H1 (cell line): ENCODE results near the gene CHTF18. TPM values are rescaled to one million over a fixed set of nuclear protein-coding genes. Genes with fewer than 3 reads are reported as not detected.
A peak's percentile ranks its signal among the peaks of the same experiment; 100 is the strongest.

Source experiments
- CTCF ChIA-PET: fragments of 300-600 bp; sonication (Branson Sonifier 250); formaldehyde crosslinking; loops from one replicate; lab custom pipeline; 2021; ENCODE audit not compliant: partially characterized antibody; lab: Charles Lee
- POLR2A ChIA-PET: fragments of 300-600 bp; sonication (Branson Sonifier 250); formaldehyde crosslinking; loops from one replicate; lab custom pipeline; 2021; ENCODE audit warnings: inconsistent platforms; ENCODE audit not compliant: partially characterized antibody; lab: Charles Lee
- DNase-seq, 2 experiments: peaks; one replicate each; pipeline versions ENCODE4 v3.0.0 to v3.0.0-alpha.2; 2010 to 2022; ENCODE audit warnings: low spot score in 2 of 2, low read depth in 1 of 2, mixed read lengths in 1 of 2
- FAIRE-seq: peaks from 2 replicates; lab custom pipeline; 2011; peaks lifted over from hg19 to GRCh38; lab: Jason Lieb, UNC
- H2AFZ ChIP-seq: 2 replicates; pipeline ENCODE4 v1.8.1; 2012; ENCODE audit warnings: low read length, inconsistent platforms
- H2AK5ac ChIP-seq: 2 replicates; pipeline ENCODE4 v1.6.1; 2013; ENCODE audit warnings: low read depth, low read length
- H2BK120ac ChIP-seq: replicated peaks from 2 replicates; pipeline ENCODE3; 2013; ENCODE audit warnings: low read depth, low read length, inconsistent platforms
- H2BK12ac ChIP-seq: 2 replicates; pipeline ENCODE4 v1.6.1; 2013; ENCODE audit warnings: low read depth, low read length
- H2BK15ac ChIP-seq: 2 replicates; pipeline ENCODE4 v1.6.1; 2013; ENCODE audit warnings: low read length
- H2BK20ac ChIP-seq: 2 replicates; pipeline ENCODE4 v1.6.1; 2013; ENCODE audit warnings: low read length
- H2BK5ac ChIP-seq: 2 replicates; pipeline ENCODE4 v1.6.1; 2013; ENCODE audit warnings: low read depth, low read length
- H3K14ac ChIP-seq: 2 replicates; pipeline ENCODE4 v1.6.1; 2013; ENCODE audit warnings: inconsistent platforms; ENCODE audit not compliant: insufficient read length
- H3K18ac ChIP-seq: 2 replicates; pipeline ENCODE4 v1.6.1; 2013; ENCODE audit warnings: low read length; ENCODE audit errors: extremely low read depth
- H3K23ac ChIP-seq: 2 replicates; pipeline ENCODE4 v1.6.1; 2013; ENCODE audit warnings: inconsistent platforms; ENCODE audit not compliant: insufficient read length
- H3K23me2 ChIP-seq: 2 replicates; pipeline ENCODE4 v1.6.1; 2013; ENCODE audit warnings: low read depth, low read length
- H3K27ac ChIP-seq: 2 replicates; pipeline ENCODE4 v1.6.1; 2011; ENCODE audit warnings: low read depth, low read length, inconsistent platforms
- H3K27me3 ChIP-seq, 4 experiments: replicated peaks in 1 of 4; 1 replicate in 1 of 4; 2 replicates in 3 of 4; pipeline versions ENCODE4 v1.6.1 to v1.8.1; 2011 to 2013; ENCODE audit warnings: low read length in 3 of 4, mild to moderate bottlenecking in 3 of 4, inconsistent platforms in 2 of 4, mixed read lengths in 2 of 4, moderate library complexity in 1 of 4; ENCODE audit not compliant: control insufficient read depth in 3 of 4, insufficient read depth in 3 of 4; ENCODE audit errors: extremely low read depth in 1 of 4
- H3K36me3 ChIP-seq, 4 experiments: 2 replicates each; pipeline versions ENCODE4 v1.6.1 to v1.8.1; 2011 to 2013; ENCODE audit warnings: mild to moderate bottlenecking in 4 of 4, low read length in 3 of 4, moderate library complexity in 2 of 4, control low read depth in 1 of 4, inconsistent platforms in 1 of 4; ENCODE audit not compliant: insufficient read depth in 4 of 4, control insufficient read depth in 2 of 4
- H3K4ac ChIP-seq: replicated peaks from 2 replicates; pipeline ENCODE3; 2013; ENCODE audit warnings: low read length, low read depth, mixed read lengths, inconsistent platforms; ENCODE audit not compliant: insufficient read length
- H3K4me1 ChIP-seq, 4 experiments: replicated peaks in 1 of 4; 1 replicate in 1 of 4; 2 replicates in 3 of 4; pipeline versions ENCODE4 v1.6.1 to v1.8.1; 2011 to 2013; ENCODE audit warnings: low read length in 3 of 4, inconsistent platforms in 2 of 4, mixed read lengths in 1 of 4; ENCODE audit not compliant: insufficient read depth in 4 of 4, control insufficient read depth in 3 of 4
- H3K4me2 ChIP-seq, 2 experiments: 2 replicates each; pipeline versions ENCODE4 v1.6.1 to v1.8.1; 2011 to 2013; ENCODE audit warnings: low read depth in 2 of 2, low read length in 2 of 2, control low read depth in 1 of 2, inconsistent platforms in 1 of 2, mild to moderate bottlenecking in 1 of 2; ENCODE audit not compliant: insufficient read depth in 1 of 2
- H3K4me3 ChIP-seq, 4 experiments: fragments of 200-600, 300-600 bp in 1 of 4; sonication (generic), shearing (Covaris generic), sonication (Bioruptor Twin) in 1 of 4; 2 replicates each; pipeline versions ENCODE4 v1.5.1 to v1.8.1; 2011 to 2016; ENCODE audit warnings: low read length in 4 of 4, low read depth in 3 of 4, control low read depth in 2 of 4, inconsistent platforms in 2 of 4, mild to moderate bottlenecking in 2 of 4, mixed read lengths in 1 of 4, moderate library complexity in 1 of 4; ENCODE audit not compliant: insufficient read depth in 2 of 4; ENCODE audit errors: extremely low read depth in 1 of 4
- H3K56ac ChIP-seq: replicated peaks from 2 replicates; pipeline ENCODE3; 2013; ENCODE audit warnings: low read depth, mild to moderate bottlenecking, mixed read lengths, low read length, inconsistent platforms; ENCODE audit not compliant: insufficient read length
- H3K79me1 ChIP-seq: 2 replicates; pipeline ENCODE4 v1.6.1; 2013; ENCODE audit warnings: low read depth, low read length, control low read depth
- H3K79me2 ChIP-seq, 2 experiments: 2 replicates each; pipeline versions ENCODE4 v1.6.1 to v1.8.1; 2012 to 2013; ENCODE audit warnings: low read length in 2 of 2, mild to moderate bottlenecking in 2 of 2, inconsistent platforms in 1 of 2; ENCODE audit not compliant: insufficient read depth in 2 of 2, control insufficient read depth in 1 of 2
- H3K9ac ChIP-seq, 4 experiments: replicated peaks in 1 of 4; 1 replicate in 1 of 4; 2 replicates in 3 of 4; pipeline versions ENCODE4 v1.6.1 to v1.8.1; 2011 to 2013; ENCODE audit warnings: low read depth in 3 of 4, low read length in 3 of 4, control low read depth in 2 of 4, mild to moderate bottlenecking in 2 of 4, moderate library complexity in 2 of 4, inconsistent platforms in 1 of 4; ENCODE audit errors: extremely low read depth in 1 of 4
- H3K9me3 ChIP-seq, 2 experiments: 2 replicates each; pipeline versions ENCODE4 v1.6.1 to v1.8.1; 2012 to 2013; ENCODE audit warnings: mild to moderate bottlenecking in 2 of 2, moderate library complexity in 2 of 2, control low read depth in 1 of 2, inconsistent platforms in 1 of 2, low read depth in 1 of 2, low read length in 1 of 2, mixed read lengths in 1 of 2; ENCODE audit not compliant: insufficient read depth in 2 of 2
- H4K20me1 ChIP-seq, 2 experiments: replicated peaks in 1 of 2; 2 replicates each; pipeline versions ENCODE3 to v1.8.1; 2011 to 2013; ENCODE audit warnings: inconsistent platforms in 2 of 2, low read length in 2 of 2, mild to moderate bottlenecking in 1 of 2; ENCODE audit not compliant: insufficient read depth in 2 of 2, control insufficient read depth in 1 of 2
- H4K5ac ChIP-seq: 2 replicates; pipeline ENCODE4 v1.6.1; 2013; ENCODE audit warnings: low read length, low read depth, mixed read lengths, inconsistent platforms; ENCODE audit not compliant: insufficient read length
- H4K8ac ChIP-seq: 2 replicates; pipeline ENCODE4 v1.8.0; 2013; ENCODE audit warnings: mild to moderate bottlenecking, moderate library complexity, low read length, inconsistent platforms; ENCODE audit not compliant: insufficient read depth; ENCODE audit errors: extremely low read depth
- H4K91ac ChIP-seq: replicated peaks from 2 replicates; pipeline ENCODE3; 2013; ENCODE audit warnings: low read length, mixed read lengths, inconsistent platforms; ENCODE audit not compliant: insufficient read length
- ASH2L ChIP-seq: fragments of 200-600, 300-600 bp; sonication (generic); IDR thresholded peaks from one replicate; pipeline ENCODE4 v1.7.1; 2017; ENCODE audit warnings: low read length
- CTBP2 ChIP-seq: IDR thresholded peaks from 2 replicates; pipeline ENCODE4 v1.7.0; 2011; ENCODE audit warnings: borderline replicate concordance, mild to moderate bottlenecking, moderate library complexity, mixed read lengths, low read length; ENCODE audit not compliant: insufficient read depth, insufficient read length
- EP300 ChIP-seq, 2 experiments: IDR thresholded peaks; 1 replicate in 1 of 2; 2 replicates in 1 of 2; pipeline ENCODE4 v1.6.1; 2011 to 2012; ENCODE audit warnings: low read depth in 2 of 2, low read length in 2 of 2, mild to moderate bottlenecking in 2 of 2, borderline replicate concordance in 1 of 2, inconsistent platforms in 1 of 2, moderate library complexity in 1 of 2
- FOSL1 ChIP-seq: IDR thresholded peaks from 2 replicates; pipeline ENCODE4 v1.6.1; 2011; ENCODE audit warnings: mild to moderate bottlenecking, low read depth, low read length, moderate library complexity; ENCODE audit not compliant: insufficient read depth
- GABPA ChIP-seq: IDR thresholded peaks from 2 replicates; pipeline ENCODE4 v1.6.1; 2011; ENCODE audit warnings: mild to moderate bottlenecking, low read length, moderate library complexity, borderline replicate concordance; ENCODE audit not compliant: insufficient read depth
- HDAC2 ChIP-seq, 2 experiments: fragments of 300-600 bp in 1 of 2; sonication (generic) in 1 of 2; IDR thresholded peaks; 2 replicates each; pipeline ENCODE4 v1.6.1; 2011 to 2012; ENCODE audit warnings: low read depth in 2 of 2, low read length in 2 of 2, mild to moderate bottlenecking in 2 of 2, moderate library complexity in 2 of 2, borderline replicate concordance in 1 of 2, inconsistent platforms in 1 of 2
- JUN ChIP-seq: IDR thresholded peaks from 2 replicates; pipeline ENCODE4 v1.6.1; 2011; ENCODE audit warnings: low read depth, mild to moderate bottlenecking, improper control_type of control experiment, low read length
- RBBP5 ChIP-seq: IDR thresholded peaks from 2 replicates; pipeline ENCODE4 v1.7.1; 2012; ENCODE audit warnings: low read depth, mild to moderate bottlenecking, inconsistent platforms, low read length, moderate library complexity, borderline replicate concordance
- RXRA ChIP-seq: IDR thresholded peaks from 2 replicates; pipeline ENCODE4 v1.6.1; 2011; ENCODE audit warnings: low read depth, mild to moderate bottlenecking, low read length, moderate library complexity; ENCODE audit not compliant: insufficient read depth
- SIN3A ChIP-seq, 2 experiments: IDR thresholded peaks in 1 of 2; conservative IDR thresholded peaks in 1 of 2; 2 replicates each; pipeline ENCODE4 v1.6.1; 2011 to 2012; ENCODE audit warnings: low read length in 2 of 2, improper control_type of control experiment in 1 of 2, low read depth in 1 of 2, mild to moderate bottlenecking in 1 of 2
- WGBS, 2 experiments: shearing (Covaris generic) in 1 of 2; methylation state at CpG; one replicate each; pipeline versions ENCODE4 v1.1.6 to v1.1.7; 2013 to 2015; ENCODE audit warnings: low lambda C conversion rate in 2 of 2, mixed read lengths in 2 of 2, inconsistent platforms in 1 of 2, low coverage in 1 of 2, missing lambda C conversion rate in 1 of 2; ENCODE audit not compliant: insufficient replicate concordance in 2 of 2, insufficient coverage in 1 of 2, insufficient read length in 1 of 2; ENCODE audit errors: extremely low coverage in 1 of 2, missing lambda C conversion rate in 1 of 2; 5-methylcytosine and 5-hydroxymethylcytosine counted together
- polyA plus RNA-seq, 7 experiments: library from polyadenylated mRNA; depleted of rRNA in 3 of 7; stranded (reverse) in 5 of 7; unstranded in 2 of 7; fragments of >200 nt in 5 of 7; fragments of 200-250 nt in 2 of 7; gene quantifications; 1 replicate in 5 of 7; 2 replicates in 1 of 7; 4 replicates in 1 of 7; pipeline versions ENCODE4 v1.2.1 to v1.2.3, GENCODE V29; 2011 to 2013; ENCODE audit warnings: missing spikeins in 2 of 7, mixed read lengths in 2 of 7
- total RNA-seq: library from RNA; stranded (reverse); fragmentation: NEBNext Ultra II Directional; extraction: Animal tissue kit (Norgen Biotek cat#: 25700); gene quantifications from 2 replicates; pipeline ENCODE4 v1.2.1, GENCODE V29; 2021
- TF ChIP-seq, protein P1 (sequence below): IDR thresholded peaks from 2 replicates; pipeline ENCODE4 v1.6.1; 2012; ENCODE audit warnings: low read length, inconsistent platforms

The CHTF18 gene
- total and polyA plus RNA-seq, 2 of the 8 experiments (the other 6 are each of a cell fraction or from before 2014, with no cell fraction given) = 75.3 to 104 TPM

DNA sequence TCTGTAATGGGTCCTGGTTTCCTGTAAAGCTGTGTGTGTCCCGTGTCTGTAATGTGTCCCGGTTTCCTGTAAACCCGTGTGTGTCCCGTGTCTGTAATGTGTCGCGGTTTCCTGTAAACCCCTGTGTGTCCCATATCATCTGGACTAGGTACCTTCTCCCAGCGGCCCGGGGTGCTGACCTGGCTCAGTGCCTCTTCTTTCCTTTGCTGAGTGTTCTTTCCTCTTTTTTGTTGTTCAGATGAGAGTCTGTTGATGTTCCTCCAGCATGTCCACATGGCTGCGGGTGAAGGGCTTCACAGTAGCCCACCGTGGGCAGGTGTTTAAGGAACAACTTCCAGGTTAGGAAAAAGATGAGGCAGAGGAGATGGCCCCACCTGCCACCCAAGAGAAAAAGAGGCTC, 58.7 kb downstream of the CHTF18 start:
- H3K9ac ChIP-seq = no peak overlapping the region
- no peak overlapping the region for H4K5ac ChIP-seq
- H2BK15ac ChIP-seq = no peak overlapping the region
- ChIA-PET CTCF (no interaction called here), POLR2A (no interaction called here)
- no peak overlapping the region for H3K4ac ChIP-seq
- H4K91ac ChIP-seq = no peak overlapping the region
- no peak overlapping the region for H3K27ac ChIP-seq
- H4K20me1 ChIP-seq = no peaks in the 10 kb centered on the region
- no peaks in the 10 kb centered on the region for H3K79me2 ChIP-seq
- no peak overlapping the region for H4K8ac ChIP-seq
- H3K36me3 ChIP-seq = no peaks in the 10 kb centered on the region
- no peak overlapping the region for H3K56ac ChIP-seq
- WGBS, 2 experiments = 86% methylated on average over 10 of the region's 10 CpGs; no CpG with 5 or more reads in 1 of the 2 experiments
- no peaks in the 10 kb centered on the region for H3K79me1 ChIP-seq
- H3K23me2 ChIP-seq = no peaks in the 10 kb centered on the region
- H2BK12ac ChIP-seq = no peak overlapping the region
- H3K18ac ChIP-seq = no peak overlapping the region
- H3K27me3 ChIP-seq = no peaks in the 10 kb centered on the region; a peak in 1 of 7 replicates
- H3K9me3 ChIP-seq = peaks cover 37 to 73% of the 10 kb centered on the region in 2 experiments
- H3K4me1 ChIP-seq = no peaks in the 10 kb centered on the region; a peak in 1 of 7 replicates
- no peak overlapping the region for H2BK120ac ChIP-seq
- no peak overlapping the region for H3K14ac ChIP-seq
- H2AFZ ChIP-seq = no peak overlapping the region
- no peak overlapping the region for H3K23ac ChIP-seq
- H2BK20ac ChIP-seq = no peak overlapping the region
- no peak overlapping the region for H2AK5ac ChIP-seq
- DNase-seq (no peak), FAIRE-seq (peak; percentile 81)
- H2BK5ac ChIP-seq = no peak overlapping the region
- no peak overlapping the region for H3K4me3 ChIP-seq
- H3K4me2 ChIP-seq = no peak overlapping the region
- no peak for TF ChIP-seq SIN3A (conservative IDR thresholded peaks at IDR 0.05 in 1 of 2, IDR thresholded peaks at IDR 0.05 in 1 of 2; ENCODE audit: low read depth in 1 of 2, low read length in 2 of 2)
- TF ChIP-seq JUN = no peak
- TF ChIP-seq RBBP5 = no peak
- no peak for TF ChIP-seq GABPA
- TF ChIP-seq, protein P1, sequence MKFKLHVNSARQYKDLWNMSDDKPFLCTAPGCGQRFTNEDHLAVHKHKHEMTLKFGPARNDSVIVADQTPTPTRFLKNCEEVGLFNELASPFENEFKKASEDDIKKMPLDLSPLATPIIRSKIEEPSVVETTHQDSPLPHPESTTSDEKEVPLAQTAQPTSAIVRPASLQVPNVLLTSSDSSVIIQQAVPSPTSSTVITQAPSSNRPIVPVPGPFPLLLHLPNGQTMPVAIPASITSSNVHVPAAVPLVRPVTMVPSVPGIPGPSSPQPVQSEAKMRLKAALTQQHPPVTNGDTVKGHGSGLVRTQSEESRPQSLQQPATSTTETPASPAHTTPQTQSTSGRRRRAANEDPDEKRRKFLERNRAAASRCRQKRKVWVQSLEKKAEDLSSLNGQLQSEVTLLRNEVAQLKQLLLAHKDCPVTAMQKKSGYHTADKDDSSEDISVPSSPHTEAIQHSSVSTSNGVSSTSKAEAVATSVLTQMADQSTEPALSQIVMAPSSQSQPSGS = no peak
- TF ChIP-seq FOSL1 = no peak
- no peak for TF ChIP-seq HDAC2 (IDR thresholded peaks at IDR 0.05; ENCODE audit: borderline replicate concordance in 1 of 2, low read depth in 2 of 2, low read length in 2 of 2)
- TF ChIP-seq ASH2L = no peak
- TF ChIP-seq CTBP2 = no peak
- no peak for TF ChIP-seq EP300 (IDR thresholded peaks at IDR 0.05; ENCODE audit: borderline replicate concordance in 1 of 2, low read depth in 2 of 2, low read length in 2 of 2)
- no peak for TF ChIP-seq RXRA
